ENCODE data around the gene KANK4.

DNA sequence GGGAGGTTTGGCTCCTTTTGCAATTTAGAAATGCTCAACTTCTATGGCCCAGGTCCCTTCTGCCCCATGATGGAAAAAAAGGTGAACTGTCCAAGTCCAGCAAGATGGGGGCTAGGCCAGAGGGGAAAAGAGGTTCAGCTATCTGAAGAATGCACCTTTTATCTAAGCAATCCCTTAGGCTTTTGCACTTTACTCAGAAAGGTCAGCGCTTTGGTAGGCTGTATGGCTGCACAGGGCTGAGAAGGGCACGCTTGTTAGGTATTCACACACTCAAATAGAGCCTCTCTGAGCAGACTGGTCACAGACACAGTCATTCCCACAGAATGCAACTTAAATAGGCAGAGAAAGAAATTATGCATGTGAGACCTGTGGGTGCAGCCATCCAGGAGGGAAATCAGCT lies 31.0 kb downstream of the KANK4 start:
- TF ChIP-seq POLR2A (IDR thresholded peaks at IDR 0.05) = no peak
- TF ChIP-seq, protein P1, sequence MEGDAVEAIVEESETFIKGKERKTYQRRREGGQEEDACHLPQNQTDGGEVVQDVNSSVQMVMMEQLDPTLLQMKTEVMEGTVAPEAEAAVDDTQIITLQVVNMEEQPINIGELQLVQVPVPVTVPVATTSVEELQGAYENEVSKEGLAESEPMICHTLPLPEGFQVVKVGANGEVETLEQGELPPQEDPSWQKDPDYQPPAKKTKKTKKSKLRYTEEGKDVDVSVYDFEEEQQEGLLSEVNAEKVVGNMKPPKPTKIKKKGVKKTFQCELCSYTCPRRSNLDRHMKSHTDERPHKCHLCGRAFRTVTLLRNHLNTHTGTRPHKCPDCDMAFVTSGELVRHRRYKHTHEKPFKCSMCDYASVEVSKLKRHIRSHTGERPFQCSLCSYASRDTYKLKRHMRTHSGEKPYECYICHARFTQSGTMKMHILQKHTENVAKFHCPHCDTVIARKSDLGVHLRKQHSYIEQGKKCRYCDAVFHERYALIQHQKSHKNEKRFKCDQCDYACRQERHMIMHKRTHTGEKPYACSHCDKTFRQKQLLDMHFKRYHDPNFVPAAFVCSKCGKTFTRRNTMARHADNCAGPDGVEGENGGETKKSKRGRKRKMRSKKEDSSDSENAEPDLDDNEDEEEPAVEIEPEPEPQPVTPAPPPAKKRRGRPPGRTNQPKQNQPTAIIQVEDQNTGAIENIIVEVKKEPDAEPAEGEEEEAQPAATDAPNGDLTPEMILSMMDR (IDR thresholded peaks at IDR 0.05) = no peak
